ENCODE results near the gene OSBPL7.

Gene OSBPL7

DNA sequence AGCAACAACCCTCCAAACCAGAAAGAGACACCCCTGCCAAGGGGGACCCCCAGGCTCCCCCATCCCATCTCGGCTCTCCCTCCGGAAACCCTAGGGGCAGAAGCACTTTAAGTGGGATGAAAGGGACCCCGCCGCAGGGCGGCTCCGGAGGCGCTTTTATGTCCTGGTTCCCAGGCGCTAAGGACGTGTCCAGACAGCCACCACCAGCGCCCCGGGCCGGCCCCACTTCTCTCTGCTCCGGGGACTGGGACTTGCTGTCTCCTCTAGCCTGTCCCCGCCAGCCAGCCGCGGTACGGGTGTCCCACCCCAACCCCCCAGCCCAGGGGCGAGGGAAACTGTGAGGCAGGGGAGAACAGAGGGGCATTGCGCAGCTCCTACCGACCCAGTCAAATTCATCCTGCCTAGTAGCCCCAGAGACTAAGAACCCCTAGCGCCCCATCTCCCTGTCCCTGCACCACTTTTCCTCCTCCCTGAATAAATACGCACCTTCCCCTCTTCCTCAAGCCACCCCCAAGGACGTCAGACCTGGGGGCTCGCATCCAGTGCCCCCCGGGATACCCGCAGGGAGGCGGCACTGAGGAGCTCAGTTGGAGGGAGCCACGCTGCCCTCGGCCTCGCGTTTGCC is 25.2 kb upstream of the OSBPL7 start:
- TF ChIP-seq RAD21 (IDR thresholded peaks at IDR 0.05; ENCODE audit: low read depth) (no peak), TAF1 (IDR thresholded peaks at IDR 0.05; ENCODE audit: low read depth) (no peak), ZBTB7A (IDR thresholded peaks at IDR 0.05; ENCODE audit: low read depth) (no peak), CREB1 (IDR thresholded peaks at IDR 0.05; ENCODE audit: low read depth) (no peak), CEBPB (IDR thresholded peaks at IDR 0.05) (no peak)
- TF ChIP-seq, protein P1, sequence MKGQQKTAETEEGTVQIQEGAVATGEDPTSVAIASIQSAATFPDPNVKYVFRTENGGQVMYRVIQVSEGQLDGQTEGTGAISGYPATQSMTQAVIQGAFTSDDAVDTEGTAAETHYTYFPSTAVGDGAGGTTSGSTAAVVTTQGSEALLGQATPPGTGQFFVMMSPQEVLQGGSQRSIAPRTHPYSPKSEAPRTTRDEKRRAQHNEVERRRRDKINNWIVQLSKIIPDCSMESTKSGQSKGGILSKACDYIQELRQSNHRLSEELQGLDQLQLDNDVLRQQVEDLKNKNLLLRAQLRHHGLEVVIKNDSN (IDR thresholded peaks at IDR 0.05): no peak

DNA sequence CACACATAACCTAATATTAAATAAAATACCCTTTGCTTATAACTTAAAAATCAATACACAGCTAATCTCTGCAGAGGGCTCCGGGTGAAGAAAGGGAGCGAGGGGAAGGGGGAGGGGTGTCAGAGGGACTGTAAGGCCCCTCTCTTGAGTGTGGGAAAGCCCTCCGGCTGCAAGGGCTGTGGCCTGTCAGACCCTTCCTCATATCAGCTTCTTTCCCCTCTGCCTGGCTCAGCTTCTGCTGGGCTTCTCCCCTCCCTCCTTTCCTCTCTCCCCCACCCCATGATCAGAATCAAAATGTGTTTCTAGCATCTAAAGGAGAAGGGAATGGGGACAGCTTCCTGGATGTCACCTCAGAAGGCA is 24.1 kb upstream of the OSBPL7 start:
- no peak for TF ChIP-seq FOXM1 (IDR thresholded peaks at IDR 0.05; ENCODE audit: borderline replicate concordance, low read depth)
- TF ChIP-seq EGR1 (IDR thresholded peaks at IDR 0.05): no peak
- TF ChIP-seq RAD21 (IDR thresholded peaks at IDR 0.05; ENCODE audit: low read depth): no peak
- no peak for TF ChIP-seq TEAD4 (IDR thresholded peaks at IDR 0.05)
- TF ChIP-seq CREB1 (IDR thresholded peaks at IDR 0.05; ENCODE audit: low read depth): no peak
- TF ChIP-seq ZBTB7A (IDR thresholded peaks at IDR 0.05; ENCODE audit: low read depth): no peak
- TF ChIP-seq, protein P2, sequence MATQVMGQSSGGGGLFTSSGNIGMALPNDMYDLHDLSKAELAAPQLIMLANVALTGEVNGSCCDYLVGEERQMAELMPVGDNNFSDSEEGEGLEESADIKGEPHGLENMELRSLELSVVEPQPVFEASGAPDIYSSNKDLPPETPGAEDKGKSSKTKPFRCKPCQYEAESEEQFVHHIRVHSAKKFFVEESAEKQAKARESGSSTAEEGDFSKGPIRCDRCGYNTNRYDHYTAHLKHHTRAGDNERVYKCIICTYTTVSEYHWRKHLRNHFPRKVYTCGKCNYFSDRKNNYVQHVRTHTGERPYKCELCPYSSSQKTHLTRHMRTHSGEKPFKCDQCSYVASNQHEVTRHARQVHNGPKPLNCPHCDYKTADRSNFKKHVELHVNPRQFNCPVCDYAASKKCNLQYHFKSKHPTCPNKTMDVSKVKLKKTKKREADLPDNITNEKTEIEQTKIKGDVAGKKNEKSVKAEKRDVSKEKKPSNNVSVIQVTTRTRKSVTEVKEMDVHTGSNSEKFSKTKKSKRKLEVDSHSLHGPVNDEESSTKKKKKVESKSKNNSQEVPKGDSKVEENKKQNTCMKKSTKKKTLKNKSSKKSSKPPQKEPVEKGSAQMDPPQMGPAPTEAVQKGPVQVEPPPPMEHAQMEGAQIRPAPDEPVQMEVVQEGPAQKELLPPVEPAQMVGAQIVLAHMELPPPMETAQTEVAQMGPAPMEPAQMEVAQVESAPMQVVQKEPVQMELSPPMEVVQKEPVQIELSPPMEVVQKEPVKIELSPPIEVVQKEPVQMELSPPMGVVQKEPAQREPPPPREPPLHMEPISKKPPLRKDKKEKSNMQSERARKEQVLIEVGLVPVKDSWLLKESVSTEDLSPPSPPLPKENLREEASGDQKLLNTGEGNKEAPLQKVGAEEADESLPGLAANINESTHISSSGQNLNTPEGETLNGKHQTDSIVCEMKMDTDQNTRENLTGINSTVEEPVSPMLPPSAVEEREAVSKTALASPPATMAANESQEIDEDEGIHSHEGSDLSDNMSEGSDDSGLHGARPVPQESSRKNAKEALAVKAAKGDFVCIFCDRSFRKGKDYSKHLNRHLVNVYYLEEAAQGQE (IDR thresholded peaks at IDR 0.05; ENCODE audit: low read depth): no peak
- TF ChIP-seq CEBPB (IDR thresholded peaks at IDR 0.05): no peak
- no peak for TF ChIP-seq TCF12 (IDR thresholded peaks at IDR 0.05; ENCODE audit: low read depth)
- TF ChIP-seq, protein P3, sequence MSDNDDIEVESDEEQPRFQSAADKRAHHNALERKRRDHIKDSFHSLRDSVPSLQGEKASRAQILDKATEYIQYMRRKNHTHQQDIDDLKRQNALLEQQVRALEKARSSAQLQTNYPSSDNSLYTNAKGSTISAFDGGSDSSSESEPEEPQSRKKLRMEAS (IDR thresholded peaks at IDR 0.05): no peak
- TF ChIP-seq, protein P1 (IDR thresholded peaks at IDR 0.05): no peak
- TF ChIP-seq EP300 (IDR thresholded peaks at IDR 0.05; ENCODE audit: borderline replicate concordance): no peak
- no peak for TF ChIP-seq NFIC (IDR thresholded peaks at IDR 0.05)
- no peak for TF ChIP-seq YY1 (IDR thresholded peaks at IDR 0.05; ENCODE audit: low read depth)
- TF ChIP-seq TAF1 (IDR thresholded peaks at IDR 0.05; ENCODE audit: low read depth): no peak

DNA sequence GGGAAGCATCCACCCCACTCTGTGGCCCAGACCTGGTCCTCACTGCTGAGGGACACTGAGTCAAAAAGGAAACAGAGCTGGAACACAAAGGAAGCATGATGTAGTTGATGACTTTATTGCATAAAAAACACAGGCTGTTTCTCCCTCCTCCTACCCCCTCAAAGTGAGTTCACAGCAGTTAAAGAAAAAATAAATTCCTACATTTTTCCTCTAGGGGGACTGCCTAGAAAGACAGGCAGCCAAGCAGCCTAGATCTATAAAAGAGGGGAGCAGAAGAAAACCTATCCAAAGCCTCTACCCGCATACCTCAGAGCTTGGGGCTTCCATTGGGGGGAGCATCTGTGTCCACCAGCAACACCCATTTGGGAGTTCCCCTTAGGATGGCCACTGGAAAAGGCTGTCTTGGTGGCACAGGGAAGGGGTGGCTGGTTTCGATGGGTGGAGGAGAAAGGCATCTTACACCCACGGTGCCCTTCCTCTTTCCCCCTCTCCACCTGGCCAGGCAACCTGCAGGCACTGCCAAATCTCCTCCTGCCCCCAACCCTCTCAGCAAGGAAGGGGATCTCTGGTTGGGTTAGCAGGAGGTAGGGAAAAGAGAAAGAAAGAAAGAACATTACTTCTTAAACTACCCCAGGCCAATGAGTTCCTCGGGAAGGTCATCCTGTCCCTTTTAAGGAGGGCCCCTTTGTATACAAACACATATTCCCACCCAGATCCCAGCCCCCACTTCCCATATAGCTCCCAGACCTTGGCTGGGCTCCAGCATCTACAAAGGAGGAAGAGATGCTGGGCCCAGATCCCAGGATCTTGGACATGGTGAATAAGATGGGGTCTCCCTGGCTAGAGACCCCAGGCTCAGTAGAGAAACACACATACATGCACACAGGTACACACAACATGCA is 23.5 kb upstream of the OSBPL7 start:
- TF ChIP-seq, protein P3 (IDR thresholded peaks at IDR 0.05): no peak
- TF ChIP-seq RAD21 (IDR thresholded peaks at IDR 0.05; ENCODE audit: low read depth) (no peak), YY1 (IDR thresholded peaks at IDR 0.05; ENCODE audit: low read depth) (no peak), TAF1 (IDR thresholded peaks at IDR 0.05; ENCODE audit: low read depth) (no peak), TCF12 (IDR thresholded peaks at IDR 0.05; ENCODE audit: low read depth) (no peak), EGR1 (IDR thresholded peaks at IDR 0.05) (no peak), CREB1 (IDR thresholded peaks at IDR 0.05; ENCODE audit: low read depth) (no peak), CEBPB (IDR thresholded peaks at IDR 0.05) (no peak)
- TF ChIP-seq, protein P1 (IDR thresholded peaks at IDR 0.05): no peak

DNA sequence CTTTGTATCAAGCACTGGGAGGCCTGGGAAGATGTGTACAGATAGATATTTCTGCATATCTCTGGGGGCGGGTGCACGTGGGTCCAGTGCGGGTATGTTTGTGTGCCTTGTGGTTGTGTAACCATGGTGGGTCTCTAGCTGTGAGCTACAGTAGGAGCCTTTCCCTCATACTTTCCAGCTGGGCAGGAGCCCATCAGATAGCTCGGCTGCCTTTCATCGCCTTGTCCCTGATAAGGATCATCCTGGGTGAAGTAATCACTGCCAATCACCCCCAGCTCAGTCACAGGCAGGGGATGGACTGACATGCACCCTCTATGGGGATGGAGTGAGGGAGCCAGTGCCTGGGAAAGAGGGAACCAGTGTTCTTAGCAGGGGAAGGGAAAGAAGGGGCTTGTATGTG is 22.6 kb upstream of the OSBPL7 start:
- TF ChIP-seq EGR1 (IDR thresholded peaks at IDR 0.05) (no peak), NFIC (IDR thresholded peaks at IDR 0.05) (no peak)

DNA sequence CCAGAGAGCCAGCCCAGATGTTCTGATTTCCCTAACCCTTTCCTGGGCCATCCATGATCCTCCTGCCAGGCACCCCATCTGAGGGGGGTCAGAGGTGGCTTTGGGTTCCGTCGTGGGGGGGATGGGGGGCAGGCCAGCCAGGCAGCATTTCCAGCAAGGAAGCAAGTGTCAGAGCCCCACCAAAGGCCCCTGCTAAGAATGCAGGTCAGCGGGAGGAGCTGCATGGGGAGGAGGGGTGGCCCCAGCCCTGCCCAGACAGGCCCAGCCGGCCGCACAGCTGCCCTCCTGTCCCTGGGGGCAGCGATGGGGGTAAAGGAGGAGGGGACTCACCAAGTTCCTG is 21.8 kb upstream of the OSBPL7 start:
- no peak for TF ChIP-seq EP300 (IDR thresholded peaks at IDR 0.05; ENCODE audit: borderline replicate concordance)
- TF ChIP-seq, protein P3 (IDR thresholded peaks at IDR 0.05): no peak
- no peak for TF ChIP-seq RAD21 (IDR thresholded peaks at IDR 0.05; ENCODE audit: low read depth)
- TF ChIP-seq ZBTB7A (IDR thresholded peaks at IDR 0.05; ENCODE audit: low read depth): no peak
- no peak for TF ChIP-seq CEBPB (IDR thresholded peaks at IDR 0.05)
- TF ChIP-seq FOXM1 (IDR thresholded peaks at IDR 0.05; ENCODE audit: borderline replicate concordance, low read depth): no peak
- TF ChIP-seq YY1 (IDR thresholded peaks at IDR 0.05; ENCODE audit: low read depth): no peak
- TF ChIP-seq CREB1 (IDR thresholded peaks at IDR 0.05; ENCODE audit: low read depth): no peak
- TF ChIP-seq, protein P2 (IDR thresholded peaks at IDR 0.05; ENCODE audit: low read depth): no peak

All from Ishikawa (cell line).